ENCODE results near the gene MMP2.

Gene MMP2

DNA sequence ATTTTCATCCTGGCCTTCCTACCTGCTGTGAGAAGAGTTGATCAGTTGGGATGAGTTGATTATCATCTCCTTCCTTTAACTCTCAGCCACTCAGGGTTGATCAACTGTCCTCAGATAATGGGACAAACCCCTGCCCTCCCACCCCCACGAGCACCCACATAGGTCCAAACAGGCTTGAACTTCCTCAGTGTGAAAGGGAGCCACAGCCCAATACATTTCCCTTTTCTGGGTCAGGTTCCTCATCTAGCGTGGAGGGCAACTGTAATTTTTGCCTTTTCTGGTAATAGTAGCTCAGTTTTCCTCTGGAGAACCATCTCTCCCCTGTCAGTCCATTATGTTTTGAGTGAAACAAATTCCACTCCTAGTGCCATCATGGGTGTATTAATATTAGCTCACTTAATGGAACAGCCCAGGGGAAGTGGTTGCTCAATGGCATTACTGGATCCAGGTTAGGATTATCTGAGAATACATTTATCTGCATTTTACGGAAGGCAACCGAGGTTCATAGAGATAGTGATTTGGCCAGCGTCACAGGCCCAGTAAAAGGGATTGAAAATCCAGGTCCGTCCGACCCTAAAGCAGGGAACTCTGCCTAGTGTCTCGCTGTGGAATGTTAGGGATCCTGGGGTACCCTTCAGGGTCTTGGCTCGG is 29.4 kb downstream of the MMP2 start (continued):
- TF ChIP-seq ZNF426 (tag by site-specific recombination; IDR thresholded peaks at IDR 0.05) (no peak), ZNF394 (tag by site-specific recombination; IDR thresholded peaks at IDR 0.05; ENCODE audit: borderline replicate concordance) (no peak), TRIM28 (IDR thresholded peaks at IDR 0.05; ENCODE audit: borderline replicate concordance, low read length) (no peak), ZFP3 (tag by site-specific recombination; IDR thresholded peaks at IDR 0.05; ENCODE audit: low read depth) (no peak), ZNF48 (tag by site-specific recombination; IDR thresholded peaks at IDR 0.05) (no peak), MYNN (tag by site-specific recombination; IDR thresholded peaks at IDR 0.05; ENCODE audit: borderline replicate concordance) (no peak), SALL2 (tag by site-specific recombination; IDR thresholded peaks at IDR 0.05; ENCODE audit: borderline replicate concordance) (no peak), ZNF19 (tag by site-specific recombination; IDR thresholded peaks at IDR 0.05; ENCODE audit: low read depth) (no peak)

DNA sequence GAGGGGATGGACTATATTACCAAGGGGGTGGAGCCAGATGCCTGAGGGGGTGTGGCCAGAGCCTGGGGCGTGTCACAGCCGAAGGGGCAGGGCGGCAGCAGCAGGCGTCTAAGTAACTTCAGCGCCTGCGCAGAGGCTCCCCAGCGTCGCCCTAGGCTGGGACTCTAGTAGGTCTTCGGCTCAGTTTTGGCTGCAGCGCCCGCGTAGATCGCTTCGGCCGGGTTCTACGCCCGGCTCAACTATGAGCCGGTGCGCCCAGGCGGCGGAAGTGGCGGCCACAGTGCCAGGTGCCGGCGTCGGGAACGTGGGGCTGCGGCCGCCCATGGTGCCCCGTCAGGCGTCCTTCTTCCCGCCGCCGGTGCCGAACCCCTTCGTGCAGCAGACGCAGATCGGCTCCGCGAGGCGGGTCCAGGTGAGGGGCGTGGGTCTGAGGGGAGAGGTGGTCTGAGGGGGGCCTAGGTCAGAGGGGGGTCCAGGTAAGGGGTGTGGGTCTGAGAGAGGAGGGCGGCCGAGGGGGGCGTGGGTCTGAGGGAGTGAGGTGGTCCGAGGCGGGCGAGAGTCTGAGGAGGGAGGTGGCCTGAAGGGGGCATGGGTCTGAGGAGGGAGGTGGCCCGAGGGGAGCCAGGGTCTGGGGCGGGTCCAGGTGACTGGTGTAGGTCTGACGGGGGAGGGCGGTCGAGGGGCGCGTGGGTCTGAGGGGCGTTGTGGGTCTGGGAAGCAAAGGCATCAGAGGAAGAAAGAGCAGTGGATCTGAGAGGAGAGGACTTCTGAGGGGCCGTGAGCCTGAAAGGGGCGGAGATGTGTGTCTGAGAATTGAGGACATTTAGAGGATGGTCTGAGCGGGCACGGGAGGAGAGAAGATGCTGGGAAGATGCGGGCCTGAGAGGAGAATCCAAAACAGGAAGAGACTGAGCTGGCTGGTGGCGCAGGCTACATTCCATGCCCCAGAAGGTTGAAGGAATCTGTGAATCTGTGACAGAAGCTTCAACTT is 30.2 kb downstream of the MMP2 start, which contains the start of gene LPCAT2:
TSS of gene LPCAT2 (plus strand) at position 132 of the 991 bp plus-strand sequence. CDS start at position 242, 110 bp downstream.
- Histone ChIP-seq H3K9me3 (ENCODE audit: control insufficient read depth, insufficient read depth, low read depth, low read length) (no peaks in the 10 kb centered on the region), H3K27ac (ENCODE audit: extremely low read depth, low read depth, low read length) (peak within 1 kb of the TSS; percentile 63; the same call in 1 of the 2 replicates), H3K36me3 (ENCODE audit: control insufficient read depth in 2 of 2, insufficient read depth in 1 of 2, low read length in 2 of 2) (peaks cover 0 to 9% of the 10 kb centered on the region in 2 experiments; a peak in 1 of 3 replicates), H3K4me1 (ENCODE audit: control insufficient read depth, insufficient read depth, low read length) (no peaks in the 10 kb centered on the region), H3K4me3 (ENCODE audit: low read depth, low read length) (peak within 1 kb of the TSS; percentile 65)
- ChIA-PET CTCF (interaction anchor here (1.0 to 1.8 kb wide), 5 partner anchors 28 to 195 kb away, joined by 3 to 7 read pairs (median 3); no protein-coding TSS in a partner anchor), POLR2A (interaction anchor here (0.5 kb wide), 1 partner anchor 29 kb away, joined by 3 read pairs; no protein-coding TSS in a partner anchor)
- TF ChIP-seq ZNF341 (tag by site-specific recombination; IDR thresholded peaks at IDR 0.05; ENCODE audit: low read depth) (peak; percentile 34; the same call in 1 of the 2 replicates), ZNF785 (tag by site-specific recombination; IDR thresholded peaks at IDR 0.05) (0 out of 2 replicates have a peak, but pooled peaks have one; percentile 36), SP7 (tag by site-specific recombination; IDR thresholded peaks at IDR 0.05) (peak; percentile 48; the same call in 1 of the 2 replicates), ZNF777 (tag by site-specific recombination; IDR thresholded peaks at IDR 0.05; ENCODE audit: borderline replicate concordance) (peak; percentile 95), SP2 (tag by site-specific recombination; IDR thresholded peaks at IDR 0.05) (peak; percentile 57), ZEB2 (tag by site-specific recombination; IDR thresholded peaks at IDR 0.05) (0 out of 2 replicates have a peak, but pooled peaks have one; percentile 40), ZNF660 (tag by site-specific recombination; IDR thresholded peaks at IDR 0.05) (0 out of 2 replicates have a peak, but pooled peaks have one; percentile 31), SP3 (tag by site-specific recombination; IDR thresholded peaks at IDR 0.05) (peak; percentile 73), ZNF792 (tag by site-specific recombination; IDR thresholded peaks at IDR 0.05) (no peak), ZBTB20 (tag by site-specific recombination; IDR thresholded peaks at IDR 0.05) (peak; percentile 64), PRDM4 (tag by site-specific recombination; IDR thresholded peaks at IDR 0.05) (no peak), ZNF2 (tag by site-specific recombination; IDR thresholded peaks at IDR 0.05) (peak; percentile 69), ZBTB11 (tag by site-specific recombination; conservative IDR thresholded peaks at IDR 0.05; ENCODE audit: low read depth) (peak; percentile 34; the same call in 1 of the 2 replicates)
- TF ChIP-seq, protein P1, sequence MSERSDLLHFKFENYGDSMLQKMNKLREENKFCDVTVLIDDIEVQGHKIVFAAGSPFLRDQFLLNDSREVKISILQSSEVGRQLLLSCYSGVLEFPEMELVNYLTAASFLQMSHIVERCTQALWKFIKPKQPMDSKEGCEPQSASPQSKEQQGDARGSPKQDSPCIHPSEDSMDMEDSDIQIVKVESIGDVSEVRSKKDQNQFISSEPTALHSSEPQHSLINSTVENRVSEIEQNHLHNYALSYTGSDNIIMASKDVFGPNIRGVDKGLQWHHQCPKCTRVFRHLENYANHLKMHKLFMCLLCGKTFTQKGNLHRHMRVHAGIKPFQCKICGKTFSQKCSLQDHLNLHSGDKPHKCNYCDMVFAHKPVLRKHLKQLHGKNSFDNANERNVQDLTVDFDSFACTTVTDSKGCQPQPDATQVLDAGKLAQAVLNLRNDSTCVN (tag by site-specific recombination; optimal IDR thresholded peaks at IDR 0.05) = peak; percentile 45
- TF ChIP-seq, protein P2, sequence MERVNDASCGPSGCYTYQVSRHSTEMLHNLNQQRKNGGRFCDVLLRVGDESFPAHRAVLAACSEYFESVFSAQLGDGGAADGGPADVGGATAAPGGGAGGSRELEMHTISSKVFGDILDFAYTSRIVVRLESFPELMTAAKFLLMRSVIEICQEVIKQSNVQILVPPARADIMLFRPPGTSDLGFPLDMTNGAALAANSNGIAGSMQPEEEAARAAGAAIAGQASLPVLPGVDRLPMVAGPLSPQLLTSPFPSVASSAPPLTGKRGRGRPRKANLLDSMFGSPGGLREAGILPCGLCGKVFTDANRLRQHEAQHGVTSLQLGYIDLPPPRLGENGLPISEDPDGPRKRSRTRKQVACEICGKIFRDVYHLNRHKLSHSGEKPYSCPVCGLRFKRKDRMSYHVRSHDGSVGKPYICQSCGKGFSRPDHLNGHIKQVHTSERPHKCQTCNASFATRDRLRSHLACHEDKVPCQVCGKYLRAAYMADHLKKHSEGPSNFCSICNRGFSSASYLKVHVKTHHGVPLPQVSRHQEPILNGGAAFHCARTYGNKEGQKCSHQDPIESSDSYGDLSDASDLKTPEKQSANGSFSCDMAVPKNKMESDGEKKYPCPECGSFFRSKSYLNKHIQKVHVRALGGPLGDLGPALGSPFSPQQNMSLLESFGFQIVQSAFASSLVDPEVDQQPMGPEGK (tag by site-specific recombination; IDR thresholded peaks at IDR 0.05) = peak; percentile 69

Data from HEK293 (cell line).